Muscle of back (tissue), 11 donors: Measurements from ENCODE around the gene ELAPOR1. TPM values are rescaled to one million over a fixed set of nuclear protein-coding genes. Genes with fewer than 3 reads are reported as not detected.

Source experiments
- DNase-seq, 3 donors: peaks; one replicate each; pipeline versions ENCODE4 v3.0.0 to v3.0.0-alpha.2; 2013
- polyA plus RNA-seq, 10 donors: library from polyadenylated mRNA; unstranded; fragments of 120-200 nt; gene quantifications; one replicate each; pipeline ENCODE4 v1.2.1, GENCODE V29; 2013; ENCODE audit not compliant: insufficient read length in 10 of 10

ELAPOR1 gene
- polyA plus RNA-seq, 10 donors = 0.19 to 1.0 (median 0.35) TPM

DNA sequence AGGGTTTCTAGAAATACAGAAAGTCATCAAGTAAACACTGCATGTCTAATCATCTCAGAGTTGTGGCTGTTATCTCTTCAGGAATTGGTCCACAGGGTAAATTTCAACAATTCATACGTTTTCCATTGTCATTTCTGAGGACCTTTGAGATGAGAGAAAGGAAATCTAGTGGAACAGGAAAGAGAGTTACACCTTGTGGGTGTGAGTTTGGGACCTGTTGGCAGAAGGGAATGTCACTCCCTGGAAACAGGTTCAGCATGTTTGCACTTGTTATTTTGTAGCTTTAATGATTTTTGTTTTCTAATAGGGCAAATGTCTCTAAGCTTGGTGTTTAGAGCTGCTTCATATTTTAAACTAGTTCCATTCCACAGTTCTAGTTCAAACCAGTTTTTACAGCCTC, 17.8 kb upstream of the ELAPOR1 start:
- DNase-seq = no peak

DNA sequence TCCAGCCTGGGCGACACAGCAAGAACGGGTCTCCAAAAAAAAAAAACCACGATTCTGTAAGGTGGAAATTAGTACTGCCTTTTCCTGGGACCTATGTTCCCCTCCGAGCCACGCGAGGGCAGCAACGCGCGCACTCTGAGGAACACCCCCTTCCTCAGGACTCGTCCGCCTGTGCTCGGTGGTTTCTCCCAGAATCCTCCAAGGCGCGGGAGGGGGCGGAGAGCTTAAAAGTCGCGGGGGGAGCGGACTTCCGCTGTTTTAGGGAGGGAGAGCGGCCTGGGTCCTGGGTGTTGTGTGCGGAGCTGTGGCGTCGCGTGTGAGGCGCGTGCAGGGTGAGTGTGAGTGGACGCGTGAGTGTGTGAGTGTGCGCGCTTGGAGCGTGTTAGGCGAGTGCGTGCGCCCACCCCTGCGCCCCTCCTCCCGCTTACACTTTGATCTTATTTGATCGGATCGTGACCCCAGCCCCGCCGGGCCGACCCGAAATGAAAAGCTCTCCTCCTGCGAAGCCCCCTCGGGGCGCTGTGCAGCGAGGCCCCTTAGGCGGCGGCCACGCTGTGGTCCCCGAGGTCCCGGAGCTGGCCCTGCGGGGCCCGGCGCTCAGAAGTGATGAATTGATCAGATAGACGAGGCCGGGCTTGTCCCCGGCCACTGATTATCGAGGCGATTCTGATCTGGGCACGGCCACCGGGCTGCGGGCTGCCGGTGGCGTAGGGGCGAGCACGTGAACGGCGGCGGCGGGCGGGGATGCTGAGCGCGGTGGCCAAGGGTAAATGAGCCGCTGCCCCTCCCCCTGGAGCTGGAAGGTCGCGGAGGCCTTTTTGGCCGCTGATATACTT, 13.8 kb upstream of the ELAPOR1 start:
- peak; percentile 97 to 98 (median 97) for DNase-seq

DNA sequence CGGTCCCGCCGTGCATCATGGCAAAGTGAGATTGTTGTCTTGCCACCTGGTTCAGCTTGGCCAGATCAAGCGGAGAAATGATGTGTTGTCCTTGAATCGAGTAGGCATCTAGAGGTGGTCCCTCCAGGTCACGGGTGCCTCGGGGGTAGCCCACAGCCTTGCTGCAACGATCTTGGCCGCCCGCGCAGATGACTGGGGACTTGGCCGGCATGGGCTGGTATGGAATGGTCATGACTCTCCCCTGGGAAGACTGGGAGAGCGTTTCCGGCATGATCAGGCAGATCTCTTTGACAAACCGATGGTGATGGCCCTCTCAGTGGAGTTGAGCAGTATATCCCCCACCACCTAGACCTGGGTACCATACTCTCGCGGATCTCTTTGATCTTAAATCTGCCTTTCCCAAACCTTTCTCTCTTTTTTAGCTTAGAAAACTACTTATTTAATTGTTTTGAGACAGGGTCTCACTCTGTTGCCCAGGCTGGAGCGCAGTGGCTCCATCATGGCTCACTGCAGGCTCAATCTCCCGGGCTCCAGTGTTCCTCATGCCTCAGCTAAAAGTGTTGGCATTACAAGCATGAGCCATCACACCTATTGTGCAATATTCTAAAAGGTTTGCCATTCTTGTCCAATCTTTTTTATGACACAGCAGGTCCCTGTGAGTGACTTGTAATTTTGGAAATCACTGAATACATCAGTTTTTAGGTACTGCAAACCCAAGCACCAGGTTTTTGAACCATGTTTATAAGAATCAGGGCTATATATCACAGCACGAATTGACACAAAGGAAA, 9.4 kb upstream of the ELAPOR1 start:
- DNase-seq = no peak

DNA sequence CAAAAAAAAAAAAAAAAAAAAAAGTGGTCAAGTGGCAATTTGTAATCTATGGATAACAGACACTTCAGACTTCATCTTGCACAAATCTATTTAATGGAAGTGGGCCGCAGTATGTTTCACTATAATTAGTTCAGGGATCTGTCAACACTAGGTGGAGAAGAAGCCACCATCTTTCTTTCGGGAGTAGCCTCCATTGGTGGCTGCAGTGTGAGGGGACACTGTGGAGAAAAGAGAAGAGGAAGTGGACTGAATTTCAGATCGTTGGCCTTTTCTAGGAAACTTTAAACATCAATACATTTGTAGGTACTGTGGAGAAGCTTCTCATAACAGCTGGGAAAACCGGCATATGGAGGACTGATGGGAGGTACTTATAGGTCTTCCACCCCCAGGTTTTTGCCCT, 8.0 kb upstream of the ELAPOR1 start:
- no peak for DNase-seq

DNA sequence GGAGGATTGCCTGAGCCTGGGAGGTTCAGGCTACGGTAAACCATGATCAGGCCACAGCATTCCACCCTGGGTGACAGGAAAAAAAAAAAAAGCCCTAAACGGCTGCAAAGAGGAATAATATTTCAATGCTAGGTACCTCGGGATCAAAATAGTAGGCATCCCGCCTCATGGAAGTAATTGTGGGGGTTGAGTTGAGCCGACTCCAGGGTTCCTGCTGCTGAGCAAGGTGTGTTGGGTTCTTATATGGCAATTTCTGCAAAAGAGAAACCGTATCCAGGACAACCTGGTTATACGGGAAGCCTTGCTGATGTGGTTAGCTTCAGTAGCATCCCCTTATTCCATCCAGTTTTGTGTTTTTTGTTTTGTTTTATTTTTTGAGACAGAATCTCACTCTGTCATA, 6.1 kb upstream of the ELAPOR1 start:
- DNase-seq = no peak

DNA sequence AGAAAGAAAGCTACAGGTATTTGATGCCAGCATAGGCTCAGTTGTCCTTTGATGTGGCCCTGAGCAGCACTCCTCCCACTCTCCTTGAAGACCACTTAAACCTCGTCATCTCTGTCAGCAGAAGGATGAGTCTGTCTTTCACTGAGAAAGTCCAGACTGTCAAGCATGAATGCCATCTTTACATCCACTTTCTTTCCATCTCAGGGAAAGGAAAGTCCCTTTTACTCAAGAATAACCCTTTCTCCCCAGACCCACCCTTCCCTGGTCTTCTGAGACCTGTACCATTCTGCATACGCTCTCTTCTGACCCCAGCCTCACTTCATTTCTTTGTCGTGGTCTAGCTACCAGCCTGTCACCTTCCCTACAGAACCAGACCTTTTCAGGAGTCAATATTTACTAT, 4.0 kb upstream of the ELAPOR1 start:
- DNase-seq = no peak

DNA sequence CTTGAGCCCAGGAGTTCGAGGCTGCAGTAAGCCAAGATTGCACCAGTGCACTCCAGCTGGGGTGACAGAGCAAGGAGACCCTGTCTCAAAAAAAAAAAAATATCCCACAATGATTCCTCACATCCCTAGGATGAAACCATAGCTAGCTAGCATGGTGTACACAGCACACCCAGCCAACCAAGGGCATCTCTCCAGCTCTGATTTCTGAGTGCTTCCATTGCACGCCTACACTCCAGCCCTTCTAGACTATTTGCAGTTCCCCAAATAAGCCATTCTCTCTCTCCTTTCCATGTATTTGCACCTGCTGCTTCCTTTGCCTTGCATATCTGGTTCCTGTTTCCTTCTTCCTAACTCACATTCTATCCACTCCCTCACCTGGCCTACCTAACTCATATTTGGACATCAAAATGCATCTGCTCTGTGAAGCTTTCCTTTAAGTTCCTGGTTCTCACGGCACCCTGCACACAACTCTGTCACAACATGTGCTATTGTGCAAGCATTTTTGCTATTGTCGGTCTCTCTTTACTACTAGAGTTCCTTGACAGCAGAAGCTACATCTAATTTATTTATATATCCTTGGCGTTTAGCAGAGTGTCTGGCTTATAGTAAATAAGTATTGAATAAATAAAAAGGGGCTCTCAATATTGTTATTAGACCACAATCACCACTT, 2.4 kb upstream of the ELAPOR1 start:
- DNase-seq = no peak

DNA sequence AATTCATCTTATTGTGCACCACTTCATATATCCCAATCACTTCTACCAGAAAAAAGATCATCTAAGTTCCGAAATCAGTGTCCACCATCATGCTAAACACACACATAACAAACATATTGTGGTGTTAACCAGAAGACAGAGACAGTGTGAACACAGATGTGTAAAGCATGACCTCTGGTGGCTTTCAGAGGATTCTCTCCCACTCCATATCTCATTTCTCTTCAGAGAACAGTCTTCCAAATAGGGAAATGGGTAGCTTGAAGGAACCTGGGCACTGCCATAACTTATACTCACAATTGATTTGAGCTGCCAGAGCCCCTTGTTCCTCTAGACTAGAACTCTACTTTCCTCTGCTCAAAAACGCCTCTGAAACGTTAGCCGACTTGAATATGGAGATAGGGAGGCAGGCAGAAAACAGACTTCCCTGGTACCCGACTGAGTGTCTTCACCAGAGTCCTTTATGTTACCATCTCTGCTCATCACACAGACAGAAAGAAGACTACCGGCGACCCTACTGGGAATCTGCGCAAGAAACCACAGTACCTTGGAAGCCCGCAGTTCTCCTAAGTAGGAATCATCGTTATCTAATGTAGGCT, 1.8 kb upstream of the ELAPOR1 start:
- peak in 2 of 3 donors; percentile 21 to 63 for DNase-seq

DNA sequence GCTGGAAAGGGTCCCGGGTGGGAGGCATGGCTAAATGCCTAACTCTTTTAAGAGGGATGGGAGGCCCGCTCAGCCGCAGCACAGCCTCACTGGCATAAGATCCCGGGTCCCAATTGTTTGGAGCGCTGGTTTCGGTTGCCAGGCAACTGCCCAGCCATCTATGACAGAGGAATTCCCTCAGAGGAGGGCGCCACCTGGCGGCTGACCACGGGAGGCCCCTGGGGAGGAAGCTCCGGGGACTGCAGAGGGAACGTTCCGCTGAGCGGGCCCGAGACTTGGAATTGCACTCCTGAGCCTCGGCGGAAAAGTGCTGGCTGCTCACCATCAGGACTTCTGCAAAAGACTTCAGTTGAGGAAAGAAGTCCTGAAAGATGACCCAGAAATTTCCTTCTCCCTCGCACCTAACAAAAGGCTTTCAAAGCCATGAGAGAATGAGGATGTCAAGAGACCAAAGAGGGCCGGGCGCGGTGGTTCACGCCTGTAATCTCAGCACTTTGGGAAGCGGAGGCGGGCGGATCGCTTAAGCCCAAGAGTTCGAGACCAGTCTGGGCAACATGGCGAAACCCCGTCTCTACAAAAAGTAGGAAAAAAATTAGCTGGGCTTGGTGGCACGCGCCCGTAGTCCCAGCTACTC, 1.1 kb upstream of the ELAPOR1 start:
- DNase-seq = peak; percentile 82 to 89 (median 85)

DNA sequence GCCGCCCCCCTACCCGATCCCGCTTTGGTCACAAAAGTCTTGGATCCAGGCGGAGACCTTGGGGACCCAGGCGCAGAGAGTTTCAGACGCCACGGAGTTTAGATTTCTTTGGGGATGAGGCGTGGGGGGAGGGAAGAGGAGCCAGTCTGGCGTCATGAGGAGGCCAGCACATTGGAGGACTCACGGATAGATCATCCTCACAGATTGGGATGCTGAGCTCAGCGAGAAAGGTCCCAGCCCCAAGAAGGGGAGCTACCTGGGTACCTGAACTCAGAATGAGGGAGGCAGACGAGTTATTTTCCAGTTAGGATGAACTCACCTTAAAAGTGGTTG, 393 bp downstream of the ELAPOR1 start:
- no peak for DNase-seq

DNA sequence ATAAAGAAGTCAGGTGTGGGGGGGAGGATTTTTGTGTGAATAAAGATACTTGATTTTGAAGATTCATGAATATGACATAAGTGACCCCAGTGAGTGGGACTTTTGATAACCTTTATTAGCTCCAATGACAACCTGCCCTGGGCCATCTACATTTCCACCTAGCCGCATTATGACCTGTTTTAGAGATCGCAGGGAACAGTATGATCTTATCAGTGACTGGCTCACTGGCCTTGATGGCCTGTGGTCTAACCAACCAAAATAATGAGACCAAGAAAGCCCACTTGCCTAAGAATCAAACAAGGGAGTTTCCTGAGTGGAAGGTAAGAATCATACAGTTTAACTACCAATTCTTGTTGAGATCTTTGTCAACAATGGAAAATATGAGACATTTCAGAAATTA, 1.8 kb downstream of the ELAPOR1 start:
- no peak for DNase-seq

DNA sequence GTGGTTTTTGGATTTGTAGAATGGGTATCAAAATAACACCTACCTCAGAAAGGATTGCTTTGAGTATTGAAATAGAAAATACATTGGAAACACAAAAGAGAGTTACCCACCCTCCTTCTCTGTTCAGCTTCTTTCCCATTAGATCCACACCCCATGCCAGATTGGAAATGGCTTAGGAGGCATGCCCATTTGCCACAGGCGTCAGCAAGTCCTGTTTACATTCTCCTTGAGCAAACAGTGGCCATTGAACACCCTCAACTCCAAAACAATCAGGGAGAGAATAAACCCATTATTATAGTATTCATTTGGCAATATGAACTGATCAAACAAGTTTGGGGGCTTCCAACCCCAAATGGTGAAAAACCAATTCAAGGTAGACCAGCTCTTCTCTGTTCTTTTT, 2.4 kb downstream of the ELAPOR1 start:
- no peak for DNase-seq

DNA sequence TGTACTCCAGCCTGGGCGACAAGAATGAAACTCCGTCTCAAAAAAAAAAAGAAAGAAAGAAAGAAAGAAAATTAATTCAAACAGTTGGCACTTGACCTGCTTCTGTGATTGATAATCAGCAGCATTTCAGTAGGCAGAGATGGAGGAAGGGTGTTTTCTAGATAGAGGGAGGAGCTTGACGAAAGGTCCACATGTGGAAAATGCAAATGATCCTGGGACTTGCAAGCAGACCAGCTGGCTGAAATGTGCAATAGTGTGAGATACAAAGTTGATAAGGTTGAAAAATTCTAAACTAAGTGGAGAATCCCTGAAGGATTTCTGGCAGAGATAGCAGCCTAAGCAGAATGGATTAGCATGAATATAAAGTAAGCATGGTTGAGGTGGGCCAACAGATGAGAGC, 4.2 kb downstream of the ELAPOR1 start:
- no peak for DNase-seq

DNA sequence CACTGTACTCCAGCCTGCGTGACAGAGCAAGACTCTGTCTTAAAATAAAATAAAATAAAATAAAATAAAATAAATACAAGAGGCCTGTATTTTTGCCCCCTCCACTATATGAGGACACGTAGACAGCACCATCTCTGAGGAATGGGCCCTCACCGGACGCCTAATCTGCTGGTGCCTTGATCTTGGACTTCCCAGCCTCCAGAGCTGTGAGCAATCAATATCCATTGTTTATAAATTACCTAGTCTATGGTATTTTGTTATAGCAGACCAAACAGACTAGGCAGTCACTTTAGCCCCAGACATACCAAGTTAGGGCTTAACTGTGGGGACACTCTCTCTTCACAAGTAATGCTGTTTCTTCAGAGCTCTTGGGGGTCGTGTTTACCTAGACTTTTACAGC, 6.4 kb downstream of the ELAPOR1 start:
- DNase-seq = no peak

DNA sequence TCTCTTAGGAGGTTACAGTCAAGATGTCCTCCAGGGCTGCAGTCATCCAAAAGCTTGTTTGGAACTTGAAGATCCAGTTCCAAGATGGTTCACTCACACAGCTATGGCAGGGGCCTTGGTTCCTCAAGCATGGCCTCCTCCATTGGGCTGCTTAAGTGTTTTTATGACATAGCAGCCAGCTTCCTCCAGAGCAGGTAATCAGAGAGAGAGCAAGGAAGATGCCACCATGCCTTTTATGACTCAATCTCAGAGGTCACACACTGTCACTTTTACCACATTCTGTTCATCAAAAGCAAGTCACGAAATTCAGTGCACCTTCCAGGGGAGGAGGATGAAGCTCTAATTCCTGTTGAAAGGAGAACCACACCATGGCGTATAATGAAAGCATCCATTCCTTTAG, 17.1 kb downstream of the ELAPOR1 start:
- DNase-seq = no peak

DNA sequence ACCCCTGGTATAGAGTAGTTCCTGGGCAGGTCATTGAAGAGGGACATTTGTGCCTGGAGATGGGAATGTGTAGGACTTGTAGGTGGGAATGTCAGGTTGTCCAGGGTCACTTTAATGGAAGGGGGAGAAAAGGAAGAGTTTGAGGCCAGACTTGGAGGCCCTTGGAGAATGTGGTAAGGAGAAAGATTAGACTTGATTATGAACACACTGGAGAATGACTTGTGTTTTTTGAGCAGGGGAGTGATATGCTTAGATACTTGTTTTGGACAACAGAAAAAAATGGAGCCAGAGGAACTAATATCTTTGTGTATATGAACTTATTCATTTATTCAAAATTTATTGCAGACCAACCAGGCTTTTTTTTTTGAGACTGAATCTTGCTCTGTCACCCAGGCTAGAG, 17.9 kb downstream of the ELAPOR1 start:
- DNase-seq = no peak

DNA sequence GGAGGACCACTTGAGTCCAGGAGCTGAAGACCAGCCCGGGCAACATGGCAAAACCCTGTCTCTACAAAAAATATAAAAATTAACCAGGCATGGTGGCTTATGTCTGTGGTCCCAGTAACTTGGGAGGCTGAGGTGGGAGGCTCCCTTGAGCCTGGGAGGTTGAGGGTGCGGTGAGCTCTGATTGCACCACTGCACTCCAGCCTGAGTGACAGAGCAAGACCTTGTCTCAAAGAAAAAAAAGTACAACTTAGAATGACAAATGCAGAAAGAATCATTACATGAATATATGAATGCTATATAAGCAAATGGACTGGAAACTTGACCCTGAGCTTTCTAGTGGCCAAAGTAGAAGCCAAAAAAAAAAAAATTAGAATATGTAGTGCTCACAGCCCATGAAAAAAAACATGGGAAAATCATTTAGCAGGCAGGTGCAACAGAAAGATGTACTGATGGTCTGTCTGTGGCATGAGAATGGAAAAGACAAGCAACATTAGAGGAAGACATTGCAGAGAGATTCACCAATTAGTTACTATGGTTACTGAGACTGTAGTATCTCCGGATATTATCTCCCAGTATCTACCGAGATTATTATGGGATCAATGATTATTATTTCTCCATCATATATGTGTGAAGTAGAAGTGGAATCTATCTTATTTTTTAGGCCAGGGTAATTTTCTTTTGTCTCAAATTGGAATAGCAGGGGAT, 19.2 kb downstream of the ELAPOR1 start:
- DNase-seq = no peak

DNA sequence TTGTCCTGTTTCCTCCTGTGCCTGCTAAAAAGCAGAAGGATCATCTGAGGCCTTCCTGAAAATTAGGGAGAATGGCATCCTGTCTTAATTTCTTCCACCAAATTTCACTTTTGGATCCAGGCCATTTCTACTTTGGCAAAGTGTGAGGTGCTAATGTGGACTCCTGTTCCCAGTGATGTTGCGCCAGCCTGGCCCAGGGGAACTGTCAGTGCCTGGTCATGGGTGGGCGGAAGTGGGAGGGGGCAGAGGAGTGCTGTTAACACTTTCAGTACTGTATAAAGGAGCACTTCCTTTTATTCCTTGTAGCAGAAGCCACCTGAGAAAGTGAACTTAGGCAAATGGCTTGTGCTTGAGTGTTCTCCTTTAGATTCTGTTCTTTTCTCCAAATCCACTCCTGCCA, 19.9 kb downstream of the ELAPOR1 start:
- peak in 1 of 3 donors; percentile 13 for DNase-seq

DNA sequence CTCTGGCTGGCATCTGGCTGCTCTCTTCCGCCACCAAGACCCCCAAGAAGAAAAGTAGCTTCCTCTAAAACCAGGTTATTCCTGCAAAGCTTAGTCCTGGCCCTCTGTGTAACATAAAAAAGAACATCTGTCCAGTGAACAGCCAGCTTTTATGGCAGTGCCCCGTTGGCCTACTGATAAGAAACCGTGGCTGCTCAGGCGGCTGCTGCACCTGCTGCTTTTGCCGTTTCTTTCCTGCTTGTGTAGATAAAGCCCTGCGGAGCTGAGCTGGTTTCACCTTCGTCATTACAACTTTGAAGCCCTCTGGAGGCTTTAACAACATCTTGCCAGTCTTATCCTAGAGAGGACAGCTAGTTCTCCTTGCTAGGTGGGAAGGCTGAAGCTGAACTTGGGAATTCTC, 20.5 kb downstream of the ELAPOR1 start:
- no peak for DNase-seq

DNA sequence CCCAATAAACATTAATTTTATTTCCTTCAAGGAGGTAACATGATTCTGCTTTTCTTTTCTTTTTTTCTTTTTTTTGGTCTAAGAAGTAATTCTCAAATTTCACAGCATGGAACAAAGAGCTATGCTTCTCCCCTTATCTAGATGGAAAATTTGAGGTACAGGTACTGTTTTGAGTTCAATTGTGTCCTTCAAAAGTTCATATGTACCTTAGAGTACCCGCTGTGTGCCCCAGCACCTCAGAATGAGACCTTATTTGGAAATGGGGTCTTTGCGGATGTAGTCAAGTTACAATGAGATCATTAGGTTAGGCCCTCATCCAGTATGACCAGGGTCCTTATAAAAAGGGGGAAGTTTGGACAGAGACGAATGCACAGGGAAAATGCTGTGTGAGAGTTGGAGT, 22.0 kb downstream of the ELAPOR1 start:
- no peak for DNase-seq

DNA sequence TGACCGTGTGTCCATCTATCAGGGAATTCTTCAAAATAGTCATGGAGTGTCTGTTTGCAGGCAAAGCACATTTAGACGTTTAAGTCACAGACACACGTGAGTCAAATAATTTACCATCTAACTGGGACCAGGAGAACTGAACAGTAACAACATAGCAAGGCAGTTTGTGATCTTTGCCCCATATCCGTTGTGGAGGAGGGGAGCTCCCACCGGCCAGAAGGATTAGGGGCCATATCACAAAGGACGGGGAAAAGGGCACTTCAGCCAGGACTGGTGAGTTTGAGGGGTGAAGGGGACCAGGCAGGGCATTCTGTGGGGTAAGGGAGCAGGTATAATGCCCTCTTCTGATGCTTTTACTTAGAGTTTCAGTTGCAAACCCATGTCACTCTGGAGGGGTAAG, 22.9 kb downstream of the ELAPOR1 start:
- DNase-seq = no peak
